ENCODE data around the gene SLC12A3. TPM values are rescaled to one million over a fixed set of nuclear protein-coding genes. Genes with fewer than 3 reads are reported as not detected.

The SLC12A3 gene
- polyA plus RNA-seq, 2 of the 4 experiments (the other 2 are of a cell fraction) = 0.08 to 0.09 TPM

- ChIA-PET CTCF (interaction anchor here (1.0 to 2.9 kb wide), 5 partner anchors 11 to 43 kb away, joined by 3 to 13 read pairs (median 4); no protein-coding TSS in a partner anchor), POLR2A (no interaction called here)
- H3K4me1 ChIP-seq = no peaks in the 10 kb centered on the region
- H3K9me3 ChIP-seq = no peaks in the 10 kb centered on the region
- FAIRE-seq = no peak
- 70% methylated on average over 5 of the region's 5 CpGs for WGBS (ENCODE audit: missing lambda C conversion rate)
- DNase-seq (ENCODE audit: low read depth in 1 of 2, low spot score in 1 of 2) = no peak
- no peak overlapping the region for H3K4me3 ChIP-seq
- no peak overlapping the region for H3K27ac ChIP-seq
- TF ChIP-seq RARB (CRISPR knock-in tag; IDR thresholded peaks at IDR 0.05) (no peak), E2F6 (IDR thresholded peaks at IDR 0.05; ENCODE audit: borderline replicate concordance, low read depth) (no peak), POLR2A (IDR thresholded peaks at IDR 0.05; ENCODE audit: low read length) (no peak), HOXA7 (CRISPR knock-in tag; IDR thresholded peaks at IDR 0.05) (no peak), HDAC2 (IDR thresholded peaks at IDR 0.05) (no peak)
- H3K4me2 ChIP-seq = no peak overlapping the region
- ATAC-seq = no peak
Observed at GRCh38 chr16:56836410-56837230, 28.4 kb upstream of the SLC12A3 start.

- FAIRE-seq (no peak), DNase-seq (ENCODE audit: low read depth in 1 of 2, low spot score in 1 of 2) (no peak), ATAC-seq (no peak)
- Histone ChIP-seq H3K9me3 (no peaks in the 10 kb centered on the region), H3K4me1 (no peaks in the 10 kb centered on the region), H3K27ac (no peak overlapping the region), H3K4me3 (no peak overlapping the region), H3K4me2 (no peak overlapping the region)
- WGBS (ENCODE audit: missing lambda C conversion rate) = 76% methylated on average over 9 of the region's 9 CpGs
- POLR2A ChIA-PET = no interaction called here
- CTCF ChIA-PET = interaction anchor here (1.4 to 2.9 kb wide), 4 partner anchors 9 to 45 kb away, joined by 3 to 13 read pairs (median 6); no protein-coding TSS in a partner anchor
- TF ChIP-seq FOSL2 (IDR thresholded peaks at IDR 0.05) = no peak
- TF ChIP-seq FOSL2 (CRISPR knock-in tag; IDR thresholded peaks at IDR 0.05) = no peak
- TF ChIP-seq SREBF2 (IDR thresholded peaks at IDR 0.05) = no peak
- TF ChIP-seq RFX5 (IDR thresholded peaks at IDR 0.05) = no peak
- no peak for TF ChIP-seq EP300 (IDR thresholded peaks at IDR 0.05)
Observed at GRCh38 chr16:56838622-56839337, 26.2 kb upstream of the SLC12A3 start.

- H3K9me3 ChIP-seq = no peaks in the 10 kb centered on the region
- ChIA-PET CTCF (interaction anchor here (1.3 to 3.7 kb wide), 5 partner anchors 9 to 48 kb away, joined by 3 to 19 read pairs (median 8); no protein-coding TSS in a partner anchor), POLR2A (no interaction called here)
- no peaks in the 10 kb centered on the region for H3K4me1 ChIP-seq
- no peak overlapping the region for H3K4me3 ChIP-seq
- ATAC-seq = no peak; a peak in 1 of 6 replicates
- whole genome bisulfite sequencing (ENCODE audit: missing lambda C conversion rate) = 100% methylated on average over 2 of the region's 2 CpGs
- H3K27ac ChIP-seq = no peak overlapping the region
- no peak for TF ChIP-seq TFCP2L1 (CRISPR knock-in tag; IDR thresholded peaks at IDR 0.05)
- TF ChIP-seq FOSL2 (IDR thresholded peaks at IDR 0.05) = no peak
- TF ChIP-seq FOSL2 (CRISPR knock-in tag; IDR thresholded peaks at IDR 0.05) = no peak
- TF ChIP-seq EHF (CRISPR knock-in tag; IDR thresholded peaks at IDR 0.05) = no peak
- TF ChIP-seq HOXB13 (CRISPR knock-in tag; IDR thresholded peaks at IDR 0.05; ENCODE audit: low read depth) = no peak
- no peak for TF ChIP-seq REST (IDR thresholded peaks at IDR 0.05)
- TF ChIP-seq CBX2 (IDR thresholded peaks at IDR 0.05; ENCODE audit: borderline replicate concordance, low read depth) = no peak
- TF ChIP-seq CHD2 (IDR thresholded peaks at IDR 0.05; ENCODE audit: low read length, partially characterized antibody) = no peak
- TF ChIP-seq MAFK (IDR thresholded peaks at IDR 0.05; ENCODE audit: partially characterized antibody) = no peak
- no peak for TF ChIP-seq CEBPB (IDR thresholded peaks at IDR 0.05)
- no peak for TF ChIP-seq MAZ (IDR thresholded peaks at IDR 0.05; ENCODE audit: borderline replicate concordance, low read depth, low read length)
- TF ChIP-seq PHF8 (IDR thresholded peaks at IDR 0.05; ENCODE audit: borderline replicate concordance, low read depth) = no peak
- TF ChIP-seq ZFP36 (IDR thresholded peaks at IDR 0.05; ENCODE audit: borderline replicate concordance, partially characterized antibody) = no peak
- TF ChIP-seq RFX5 (IDR thresholded peaks at IDR 0.05) = no peak
- TF ChIP-seq BHLHE40 (IDR thresholded peaks at IDR 0.05; ENCODE audit: low read depth, low read length) = no peak
- no peak for TF ChIP-seq HOXA7 (CRISPR knock-in tag; IDR thresholded peaks at IDR 0.05)
- no peak for TF ChIP-seq SREBF2 (IDR thresholded peaks at IDR 0.05)
- no peak for TF ChIP-seq KDM1A (IDR thresholded peaks at IDR 0.05; ENCODE audit: low read depth)
- TF ChIP-seq FOSB (CRISPR knock-in tag; IDR thresholded peaks at IDR 0.05) = no peak
- no peak for TF ChIP-seq CHD4 (IDR thresholded peaks at IDR 0.05; ENCODE audit: borderline replicate concordance)
- DNase-seq (ENCODE audit: low read depth in 1 of 2, low spot score in 1 of 2) = no peak
- no peak for FAIRE-seq
- H3K4me2 ChIP-seq = no peak overlapping the region
Observed at GRCh38 chr16:56841233-56841632, 23.8 kb upstream of the SLC12A3 start.

Measured in A549 (cell line).